NT2/D1 (cell line): ENCODE measurements around the gene SLC25A41.

Source experiments
- SUZ12 ChIP-seq: IDR thresholded peaks from 2 replicates; pipeline ENCODE4 v1.6.1; 2011; ENCODE audit not compliant: insufficient read length, insufficient read depth; ENCODE audit errors: extremely low read depth
- YY1 ChIP-seq: IDR thresholded peaks from 2 replicates; pipeline ENCODE4 v1.6.1; 2011; ENCODE audit not compliant: insufficient read length, insufficient read depth

GRCh38 chr19:6378041-6378440 lies 55.5 kb downstream of the SLC25A41 start:
- TF ChIP-seq YY1: no peak
- TF ChIP-seq SUZ12: no peak
